Nephron (organoid): ENCODE results near the gene STRN4.
"Not testable (repeated sequence)": the region's sequence is repeated elsewhere in the genome, so short reads cannot be mapped to it uniquely, and the experiment has no call there.

Source experiments
- H3K27ac Mint-ChIP-seq, 3 experiments: 2 replicates each; pipeline ENCODE4 v1.8.0; 2020; ENCODE audit warnings: mixed read lengths in 3 of 3, mild to moderate bottlenecking in 2 of 3, moderate library complexity in 1 of 3
- H3K27me3 Mint-ChIP-seq: 2 replicates; pipeline ENCODE4 v1.8.0; 2021; ENCODE audit warnings: low read depth, mild to moderate bottlenecking, moderate library complexity, mixed read lengths
- H3K36me3 Mint-ChIP-seq: 2 replicates; pipeline ENCODE4 v1.8.0; 2020; ENCODE audit warnings: low read depth, mixed read lengths
- H3K4me1 Mint-ChIP-seq: 2 replicates; pipeline ENCODE4 v1.8.0; 2020; ENCODE audit warnings: mixed read lengths
- H3K4me3 Mint-ChIP-seq, 3 experiments: 2 replicates each; pipeline ENCODE4 v1.8.0; 2020; ENCODE audit warnings: mild to moderate bottlenecking in 3 of 3, mixed read lengths in 3 of 3, moderate library complexity in 2 of 3
- H3K9me3 Mint-ChIP-seq: 2 replicates; pipeline ENCODE4 v1.8.0; 2020; ENCODE audit warnings: mixed read lengths
- CTCF ChIP-seq, 3 experiments: fragments of 200-600 bp; sonication (generic); IDR thresholded peaks; one replicate each; pipeline ENCODE4 v1.5.0; 2021; ENCODE audit warnings: antibody characterized with exemption in 3 of 3; ENCODE audit not compliant: unreplicated experiment in 3 of 3

The STRN4 gene

GRCh38 chr19:46716672-46717033 lies 29.6 kb downstream of the STRN4 start:
- Mint-ChIP-seq H3K27ac (peak overlapping the region; percentile 73 to 91 (median 89)), H3K4me1 (peaks cover 9% of the 10 kb centered on the region), H3K4me3 (peak overlapping the region; percentile 97 to 98 (median 98)), H3K27me3 (no peaks in the 10 kb centered on the region), H3K9me3 (no peaks in the 10 kb centered on the region), H3K36me3 (peaks cover 4% of the 10 kb centered on the region)
- no peak for TF ChIP-seq CTCF (IDR thresholded peaks at IDR 0.05; ENCODE audit: unreplicated experiment in 3 of 3)

GRCh38 chr19:46715975-46716671 lies 30.1 kb downstream of the STRN4 start:
- H3K9me3 Mint-ChIP-seq = no peaks in the 10 kb centered on the region
- H3K36me3 Mint-ChIP-seq = peaks cover 5% of the 10 kb centered on the region
- H3K27me3 Mint-ChIP-seq = no peaks in the 10 kb centered on the region
- peak; percentile 15 to 36 (median 16) for TF ChIP-seq CTCF (IDR thresholded peaks at IDR 0.05; ENCODE audit: unreplicated experiment in 3 of 3)
- peak overlapping the region; percentile 97 to 98 (median 98) for H3K4me3 Mint-ChIP-seq
- peak overlapping the region; percentile 73 to 91 (median 89) for H3K27ac Mint-ChIP-seq
- peaks cover 9% of the 10 kb centered on the region for H3K4me1 Mint-ChIP-seq

GRCh38 chr19:46715620-46715974 lies 30.7 kb downstream of the STRN4 start:
- Mint-ChIP-seq H3K36me3 (peaks cover 5% of the 10 kb centered on the region), H3K9me3 (no peaks in the 10 kb centered on the region), H3K4me3 (peak overlapping the region; percentile 97 to 98 (median 98)), H3K27me3 (no peaks in the 10 kb centered on the region), H3K27ac (peak overlapping the region; percentile 84 to 93 (median 91)), H3K4me1 (peaks cover 9% of the 10 kb centered on the region)
- TF ChIP-seq CTCF (IDR thresholded peaks at IDR 0.05; ENCODE audit: unreplicated experiment in 3 of 3) = no peak

- H3K27ac Mint-ChIP-seq = peak overlapping the region; percentile 84 to 93 (median 91)
- no peaks in the 10 kb centered on the region for H3K27me3 Mint-ChIP-seq
- H3K9me3 Mint-ChIP-seq = no peaks in the 10 kb centered on the region
- H3K4me1 Mint-ChIP-seq = peaks cover 9% of the 10 kb centered on the region
- H3K36me3 Mint-ChIP-seq = peaks cover 9% of the 10 kb centered on the region
- H3K4me3 Mint-ChIP-seq = peak overlapping the region; percentile 97 to 98 (median 98)
- TF ChIP-seq CTCF (IDR thresholded peaks at IDR 0.05; ENCODE audit: unreplicated experiment in 3 of 3) = no peak
Observed at GRCh38 chr19:46714444-46715106, 31.7 kb downstream of the STRN4 start.

- H3K27ac Mint-ChIP-seq = peak overlapping the region; percentile 84 to 93 (median 91)
- TF ChIP-seq CTCF (IDR thresholded peaks at IDR 0.05; ENCODE audit: unreplicated experiment in 3 of 3) = no peak
- H3K4me3 Mint-ChIP-seq = peak overlapping the region; percentile 97 to 98 (median 98)
- peaks cover 9% of the 10 kb centered on the region for H3K4me1 Mint-ChIP-seq
- H3K9me3 Mint-ChIP-seq = no peaks in the 10 kb centered on the region
- peaks cover 13% of the 10 kb centered on the region for H3K36me3 Mint-ChIP-seq
- no peaks in the 10 kb centered on the region for H3K27me3 Mint-ChIP-seq
Observed at GRCh38 chr19:46713781-46714443, 32.3 kb downstream of the STRN4 start.

- H3K4me1 Mint-ChIP-seq, H3K27me3 Mint-ChIP-seq: not testable (repeated sequence)
- H3K36me3 Mint-ChIP-seq = peaks cover 17% of the 10 kb centered on the region
Observed at GRCh38 chr19:46712768-46713338, 33.4 kb downstream of the STRN4 start.

More at GRCh38 chr19:46712768-46713338, 33.4 kb downstream of the STRN4 start:
- not testable (repeated sequence) for H3K9me3 Mint-ChIP-seq
- peak overlapping the region; percentile 97 to 98 (median 98) for H3K4me3 Mint-ChIP-seq
- H3K27ac Mint-ChIP-seq = peak overlapping the region; percentile 70 to 91 (median 72)
